Prostate gland (tissue), 2 donors: ENCODE measurements around the gene ANP32D.

Source experiments
- CTCF ChIP-seq, 4 experiments: fragments of 200-600 bp in 2 of 4; fragments of 450-650 bp in 2 of 4; sonication (generic) in 2 of 4; IDR thresholded peaks; 1 replicate in 3 of 4; 2 replicates in 1 of 4; pipeline ENCODE4 v1.5.1; 2016 to 2019; ENCODE audit warnings: antibody characterized with exemption in 4 of 4, mild to moderate bottlenecking in 2 of 4, moderate library complexity in 2 of 4
- POLR2A ChIP-seq: fragments of 450-650 bp; IDR thresholded peaks from one replicate; pipeline ENCODE4 v1.6.1; 2016; ENCODE audit warnings: antibody characterized with exemption, mild to moderate bottlenecking
- POLR2AphosphoS5 ChIP-seq: sonication (generic); formaldehyde crosslinking; IDR thresholded peaks from one replicate; pipeline ENCODE4 v1.6.1; 2017; ENCODE audit warnings: antibody characterized with exemption

- TF ChIP-seq CTCF (IDR thresholded peaks at IDR 0.05) (no peak), POLR2AphosphoS5 (no peak), POLR2A (no peak)
Measured at GRCh38 chr12:48473061-48473460, 702 bp downstream of the ANP32D start.
